ENCODE data around the gene TLK2. TPM values are rescaled to one million over a fixed set of nuclear protein-coding genes. Genes with fewer than 3 reads are reported as not detected.
A peak's percentile ranks its signal among the peaks of the same experiment; 100 is the strongest.

The TLK2 gene
- polyA plus RNA-seq, 1 experiment = 57.4 TPM

DNA sequence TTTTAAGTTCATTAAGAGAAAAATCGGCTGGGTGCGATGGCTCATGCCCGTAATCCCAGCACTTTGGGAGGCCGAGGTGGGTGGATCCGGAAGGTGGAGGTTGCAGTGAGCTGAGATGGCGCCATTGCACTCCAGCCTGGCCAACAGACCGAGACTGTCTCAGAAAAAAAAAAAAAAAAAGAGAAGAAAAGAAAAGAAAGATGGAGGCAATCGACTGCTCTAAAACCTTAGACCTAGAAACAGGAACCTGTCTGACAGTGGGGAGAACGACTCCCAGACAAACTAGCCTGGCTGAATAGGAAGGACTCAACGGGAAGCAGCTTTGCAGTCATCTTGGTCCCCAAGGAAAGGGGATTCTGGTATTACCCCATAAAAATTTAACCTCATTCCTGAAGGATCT is 162.5 kb downstream of the TLK2 start:
- no peaks in the 10 kb centered on the region for H3K27me3 ChIP-seq (ENCODE audit: control insufficient read depth, insufficient read depth, low read length)
- no peak for DNase-seq (ENCODE audit: low read depth, low spot score)
- H3K9me3 ChIP-seq (ENCODE audit: control insufficient read depth, insufficient read depth, low read length) = no peaks in the 10 kb centered on the region
- POLR2A ChIA-PET = no interaction called here
- no peak overlapping the region for H3K27ac ChIP-seq (ENCODE audit: low read depth, low read length)
- CTCF ChIA-PET = interaction anchor here (0.6 kb wide), 1 partner anchor 66 kb away, joined by 3 read pairs; no protein-coding TSS in a partner anchor
- TF ChIP-seq, protein P1, sequence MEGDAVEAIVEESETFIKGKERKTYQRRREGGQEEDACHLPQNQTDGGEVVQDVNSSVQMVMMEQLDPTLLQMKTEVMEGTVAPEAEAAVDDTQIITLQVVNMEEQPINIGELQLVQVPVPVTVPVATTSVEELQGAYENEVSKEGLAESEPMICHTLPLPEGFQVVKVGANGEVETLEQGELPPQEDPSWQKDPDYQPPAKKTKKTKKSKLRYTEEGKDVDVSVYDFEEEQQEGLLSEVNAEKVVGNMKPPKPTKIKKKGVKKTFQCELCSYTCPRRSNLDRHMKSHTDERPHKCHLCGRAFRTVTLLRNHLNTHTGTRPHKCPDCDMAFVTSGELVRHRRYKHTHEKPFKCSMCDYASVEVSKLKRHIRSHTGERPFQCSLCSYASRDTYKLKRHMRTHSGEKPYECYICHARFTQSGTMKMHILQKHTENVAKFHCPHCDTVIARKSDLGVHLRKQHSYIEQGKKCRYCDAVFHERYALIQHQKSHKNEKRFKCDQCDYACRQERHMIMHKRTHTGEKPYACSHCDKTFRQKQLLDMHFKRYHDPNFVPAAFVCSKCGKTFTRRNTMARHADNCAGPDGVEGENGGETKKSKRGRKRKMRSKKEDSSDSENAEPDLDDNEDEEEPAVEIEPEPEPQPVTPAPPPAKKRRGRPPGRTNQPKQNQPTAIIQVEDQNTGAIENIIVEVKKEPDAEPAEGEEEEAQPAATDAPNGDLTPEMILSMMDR (IDR thresholded peaks at IDR 0.05; ENCODE audit: low read depth, low read length) = no peak
- no peak overlapping the region for H3K4me3 ChIP-seq (ENCODE audit: low read depth, low read length)

DNA sequence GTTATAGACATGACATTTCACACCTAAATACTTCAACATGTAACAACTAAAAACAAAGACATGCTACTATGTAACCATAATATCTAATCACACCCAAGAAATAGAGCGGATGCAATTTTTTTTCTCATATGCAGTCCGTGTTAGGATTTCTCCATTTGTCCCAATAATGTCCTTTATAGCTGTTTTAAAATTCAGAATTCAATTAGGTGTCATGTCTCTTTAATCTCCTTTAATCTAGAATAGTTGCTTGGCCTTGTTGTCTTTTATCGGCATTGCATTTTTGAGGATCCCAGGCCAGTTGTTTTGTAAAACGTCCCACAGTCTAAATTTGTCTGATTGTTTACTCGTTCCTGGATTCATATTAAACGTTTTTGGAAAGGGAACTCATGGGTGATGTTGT is 163.3 kb downstream of the TLK2 start:
- CTCF ChIA-PET = no interaction called here
- H3K27me3 ChIP-seq (ENCODE audit: control insufficient read depth, insufficient read depth, low read length) = no peaks in the 10 kb centered on the region
- POLR2A ChIA-PET = no interaction called here

DNA sequence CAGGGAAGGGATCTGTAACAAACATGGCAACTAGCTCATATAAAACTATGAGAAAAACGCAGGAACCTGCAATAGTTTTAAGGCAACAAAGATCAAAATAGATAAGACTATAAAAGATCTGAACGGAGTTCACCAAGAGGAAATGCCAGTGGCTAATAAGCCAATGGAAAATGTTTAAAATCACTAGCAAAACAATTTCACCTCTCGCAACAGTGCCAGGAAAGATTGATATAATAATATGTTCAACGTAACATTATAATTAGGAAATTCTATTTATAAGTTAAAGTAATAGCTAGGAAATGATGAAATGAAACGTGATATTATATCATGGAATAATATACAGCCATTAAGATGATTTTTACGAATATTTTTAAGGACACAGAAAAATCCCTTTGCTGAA is 164.9 kb downstream of the TLK2 start:
- Histone ChIP-seq H3K27me3 (ENCODE audit: control insufficient read depth, insufficient read depth, low read length) (no peaks in the 10 kb centered on the region), H3K4me3 (ENCODE audit: low read depth, low read length) (no peak overlapping the region), H3K27ac (ENCODE audit: low read depth, low read length) (no peak overlapping the region), H3K9me3 (ENCODE audit: control insufficient read depth, insufficient read depth, low read length) (no peaks in the 10 kb centered on the region)
- TF ChIP-seq, protein P1 (IDR thresholded peaks at IDR 0.05; ENCODE audit: low read depth, low read length) = no peak
- DNase-seq (ENCODE audit: low read depth, low spot score) = no peak
- ChIA-PET POLR2A (no interaction called here), CTCF (no interaction called here)

More for the DNA sequence above, 163.3 kb downstream of the TLK2 start:
- TF ChIP-seq, protein P1 (IDR thresholded peaks at IDR 0.05; ENCODE audit: low read depth, low read length) = no peak
- DNase-seq (ENCODE audit: low read depth, low spot score) = no peak
- Histone ChIP-seq H3K27ac (ENCODE audit: low read depth, low read length) (no peak overlapping the region), H3K4me3 (ENCODE audit: low read depth, low read length) (no peak overlapping the region), H3K9me3 (ENCODE audit: control insufficient read depth, insufficient read depth, low read length) (no peaks in the 10 kb centered on the region)

DNA sequence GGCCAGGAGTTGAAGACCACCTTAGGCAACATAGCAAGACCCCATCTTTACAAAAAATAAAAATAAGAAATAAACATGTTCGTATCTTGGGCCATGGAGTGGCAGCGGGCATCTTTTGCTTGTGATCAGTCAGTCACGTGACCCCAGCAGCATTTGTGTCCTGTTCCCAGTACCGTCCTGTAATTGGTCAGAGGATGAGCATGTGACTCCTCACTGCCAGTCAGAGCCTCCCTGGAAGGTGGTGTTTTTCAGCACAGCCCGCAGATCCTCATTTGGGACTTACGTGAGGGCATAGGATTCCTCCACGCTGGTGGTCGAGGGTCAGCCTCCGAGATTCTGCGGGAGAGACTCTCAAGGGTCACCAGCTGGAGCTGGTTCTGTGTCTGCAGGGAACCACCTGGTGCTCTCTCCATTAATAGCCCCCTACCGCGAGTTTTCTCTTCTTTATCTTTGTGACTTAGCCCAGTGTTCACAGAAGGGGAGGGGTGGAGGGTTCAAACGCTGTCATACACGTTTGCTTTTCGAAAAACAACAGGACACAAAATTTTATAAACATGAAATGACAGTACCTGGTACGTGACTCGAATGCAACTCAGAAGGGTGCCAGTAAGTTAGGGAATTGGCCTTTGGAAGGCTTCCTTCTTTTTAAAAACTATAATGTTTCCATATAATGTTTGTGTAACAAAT is 166.0 kb downstream of the TLK2 start:
- Histone ChIP-seq H3K27me3 (ENCODE audit: control insufficient read depth, insufficient read depth, low read length) (no peaks in the 10 kb centered on the region), H3K4me3 (ENCODE audit: low read depth, low read length) (no peak overlapping the region), H3K9me3 (ENCODE audit: control insufficient read depth, insufficient read depth, low read length) (no peaks in the 10 kb centered on the region), H3K27ac (ENCODE audit: low read depth, low read length) (no peak overlapping the region)
- ChIA-PET POLR2A (no interaction called here), CTCF (no interaction called here)
- TF ChIP-seq, protein P1 (IDR thresholded peaks at IDR 0.05; ENCODE audit: low read depth, low read length) = no peak
- no peak for DNase-seq (ENCODE audit: low read depth, low spot score)

DNA sequence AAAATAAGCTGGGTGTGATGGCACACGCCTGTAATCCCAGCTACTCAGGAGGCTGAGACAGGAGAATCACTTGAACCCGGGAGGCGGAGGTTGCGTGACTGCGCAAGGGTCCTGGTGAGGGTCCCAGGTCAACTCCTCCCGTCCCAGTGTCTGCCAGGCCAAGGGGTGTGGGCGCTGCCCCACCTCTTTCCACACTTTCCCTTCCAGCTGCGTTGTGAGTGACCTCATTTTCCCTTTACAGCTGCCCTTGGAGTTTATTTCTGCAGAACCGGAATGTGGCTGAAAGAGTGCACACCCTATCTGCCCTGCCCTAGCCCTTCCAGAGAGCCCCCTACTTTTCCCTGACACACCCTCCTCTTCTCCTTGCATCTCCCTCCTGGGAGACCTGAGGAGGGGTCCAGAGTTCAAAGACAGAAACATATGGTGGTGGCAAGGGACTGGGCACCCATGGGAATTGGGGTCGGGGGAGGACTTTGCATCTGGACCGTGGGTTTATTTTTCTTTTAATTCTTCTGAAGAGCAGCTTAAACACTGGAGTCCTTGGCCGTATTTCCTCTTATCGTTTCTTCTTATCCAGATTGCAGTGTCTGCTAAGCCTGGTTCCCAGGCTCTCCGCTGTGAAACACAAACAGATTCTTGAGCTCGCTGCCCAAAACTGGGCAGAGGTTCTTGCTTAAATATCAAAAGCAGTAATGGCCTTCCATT is 169.8 kb downstream of the TLK2 start:
- POLR2A ChIA-PET = interaction anchor here (1.1 kb wide), 1 partner anchor 20 kb away, joined by 3 read pairs; no protein-coding TSS in a partner anchor
- peak overlapping the region; percentile 39 for H3K27ac ChIP-seq (ENCODE audit: low read depth, low read length)

More for the DNA sequence above, 169.8 kb downstream of the TLK2 start:
- H3K9me3 ChIP-seq (ENCODE audit: control insufficient read depth, insufficient read depth, low read length) = no peaks in the 10 kb centered on the region; the same call in 1 of the 2 replicates
- DNase-seq (ENCODE audit: low read depth, low spot score) = no peak
- H3K4me3 ChIP-seq (ENCODE audit: low read depth, low read length) = no peak overlapping the region
- CTCF ChIA-PET = no interaction called here
- H3K27me3 ChIP-seq (ENCODE audit: control insufficient read depth, insufficient read depth, low read length) = no peaks in the 10 kb centered on the region
- TF ChIP-seq, protein P1 (IDR thresholded peaks at IDR 0.05; ENCODE audit: low read depth, low read length) = no peak

All from AG04450 (cell line).